ENCODE results near the gene AP3B1.

DNA sequence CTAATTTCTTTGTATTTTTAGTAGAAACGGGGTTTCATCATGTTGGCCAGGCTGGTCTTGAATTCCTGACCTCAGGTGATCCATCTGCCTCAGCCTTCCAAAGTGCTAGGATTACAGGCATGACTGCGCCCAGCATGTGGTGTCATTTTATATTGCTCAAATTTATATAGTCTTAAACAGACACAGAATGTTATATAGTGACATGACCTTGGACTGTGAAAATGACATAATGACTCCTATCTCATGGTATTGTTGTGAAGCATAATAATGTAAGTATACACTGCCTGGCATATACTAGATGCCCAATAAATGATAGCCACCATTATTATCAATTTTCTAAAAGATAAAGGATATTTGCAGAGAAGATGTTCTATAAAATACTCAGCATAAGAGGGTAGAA lies 341.1 kb downstream of the AP3B1 start:
- TF ChIP-seq, protein P1, sequence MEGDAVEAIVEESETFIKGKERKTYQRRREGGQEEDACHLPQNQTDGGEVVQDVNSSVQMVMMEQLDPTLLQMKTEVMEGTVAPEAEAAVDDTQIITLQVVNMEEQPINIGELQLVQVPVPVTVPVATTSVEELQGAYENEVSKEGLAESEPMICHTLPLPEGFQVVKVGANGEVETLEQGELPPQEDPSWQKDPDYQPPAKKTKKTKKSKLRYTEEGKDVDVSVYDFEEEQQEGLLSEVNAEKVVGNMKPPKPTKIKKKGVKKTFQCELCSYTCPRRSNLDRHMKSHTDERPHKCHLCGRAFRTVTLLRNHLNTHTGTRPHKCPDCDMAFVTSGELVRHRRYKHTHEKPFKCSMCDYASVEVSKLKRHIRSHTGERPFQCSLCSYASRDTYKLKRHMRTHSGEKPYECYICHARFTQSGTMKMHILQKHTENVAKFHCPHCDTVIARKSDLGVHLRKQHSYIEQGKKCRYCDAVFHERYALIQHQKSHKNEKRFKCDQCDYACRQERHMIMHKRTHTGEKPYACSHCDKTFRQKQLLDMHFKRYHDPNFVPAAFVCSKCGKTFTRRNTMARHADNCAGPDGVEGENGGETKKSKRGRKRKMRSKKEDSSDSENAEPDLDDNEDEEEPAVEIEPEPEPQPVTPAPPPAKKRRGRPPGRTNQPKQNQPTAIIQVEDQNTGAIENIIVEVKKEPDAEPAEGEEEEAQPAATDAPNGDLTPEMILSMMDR (conservative IDR thresholded peaks at IDR 0.05 in 1 of 2, IDR thresholded peaks at IDR 0.05 in 1 of 2; ENCODE audit: extremely low read depth in 1 of 2, insufficient read depth in 1 of 2, low read depth in 1 of 2, low read length in 2 of 2): no peak
- TF ChIP-seq EZH2 (IDR thresholded peaks at IDR 0.05; ENCODE audit: borderline replicate concordance, low read length): no peak
